D721Med (cell line): ENCODE data around the gene DAZ2.
"Not testable (repeated sequence)": the region's sequence is repeated elsewhere in the genome, so short reads cannot be mapped to it uniquely, and the experiment has no call there.

Experiments used
- DNase-seq: peaks from one replicate; pipeline ENCODE4 v3.0.0; 2011; ENCODE audit warnings: low spot score; ENCODE audit not compliant: insufficient read length
- FAIRE-seq: peaks from 2 replicates; lab custom pipeline; 2011; peaks lifted over from hg19 to GRCh38; lab: Jason Lieb, UNC

The DAZ2 gene, protein sequence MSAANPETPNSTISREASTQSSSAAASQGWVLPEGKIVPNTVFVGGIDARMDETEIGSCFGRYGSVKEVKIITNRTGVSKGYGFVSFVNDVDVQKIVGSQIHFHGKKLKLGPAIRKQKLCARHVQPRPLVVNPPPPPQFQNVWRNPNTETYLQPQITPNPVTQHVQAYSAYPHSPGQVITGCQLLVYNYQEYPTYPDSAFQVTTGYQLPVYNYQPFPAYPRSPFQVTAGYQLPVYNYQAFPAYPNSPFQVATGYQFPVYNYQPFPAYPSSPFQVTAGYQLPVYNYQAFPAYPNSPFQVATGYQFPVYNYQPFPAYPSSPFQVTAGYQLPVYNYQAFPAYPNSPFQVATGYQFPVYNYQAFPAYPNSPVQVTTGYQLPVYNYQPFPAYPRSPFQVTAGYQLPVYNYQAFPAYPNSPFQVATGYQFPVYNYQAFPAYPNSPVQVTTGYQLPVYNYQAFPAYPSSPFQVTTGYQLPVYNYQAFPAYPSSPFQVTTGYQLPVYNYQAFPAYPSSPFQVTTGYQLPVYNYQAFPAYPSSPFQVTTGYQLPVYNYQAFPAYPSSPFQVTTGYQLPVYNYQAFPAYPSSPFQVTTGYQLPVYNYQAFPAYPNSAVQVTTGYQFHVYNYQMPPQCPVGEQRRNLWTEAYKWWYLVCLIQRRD

DNA sequence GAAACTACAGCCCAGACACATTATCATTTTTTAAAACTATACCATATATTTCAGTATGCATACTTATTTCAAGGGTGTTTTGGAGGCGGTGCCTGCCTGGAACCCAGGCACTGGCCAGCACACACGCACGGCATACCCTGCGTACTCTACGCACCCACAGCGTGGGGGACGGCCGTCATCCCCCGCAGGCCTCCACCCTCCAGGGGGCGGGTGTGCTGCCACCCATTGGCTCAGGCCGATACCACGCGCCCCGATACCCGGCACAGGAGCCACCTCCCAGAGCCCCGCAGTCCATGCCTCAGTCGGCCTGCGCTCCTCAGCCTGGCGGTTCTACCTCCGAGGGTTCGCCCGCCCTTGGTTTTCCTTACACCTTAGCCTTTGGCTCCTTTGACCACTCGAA is at the start of gene DAZ2:
TSS of gene DAZ2 (plus strand) at position 301 of the 400 bp plus-strand sequence. CDS start 208 bp downstream, outside the sequence.
- not testable (repeated sequence) for FAIRE-seq, DNase-seq

DNA sequence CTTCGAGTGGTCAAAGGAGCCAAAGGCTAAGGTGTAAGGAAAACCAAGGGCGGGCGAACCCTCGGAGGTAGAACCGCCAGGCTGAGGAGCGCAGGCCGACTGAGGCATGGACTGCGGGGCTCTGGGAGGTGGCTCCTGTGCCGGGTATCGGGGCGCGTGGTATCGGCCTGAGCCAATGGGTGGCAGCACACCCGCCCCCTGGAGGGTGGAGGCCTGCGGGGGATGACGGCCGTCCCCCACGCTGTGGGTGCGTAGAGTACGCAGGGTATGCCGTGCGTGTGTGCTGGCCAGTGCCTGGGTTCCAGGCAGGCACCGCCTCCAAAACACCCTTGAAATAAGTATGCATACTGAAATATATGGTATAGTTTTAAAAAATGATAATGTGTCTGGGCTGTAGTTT is 20.4 kb upstream of the DAZ2 start, which contains the start of gene DAZ1:
TSS of gene DAZ1 (minus strand) at position 101 of the 400 bp plus-strand sequence. CDS start 208 bp downstream, outside the sequence.
- DNase-seq, FAIRE-seq: not testable (repeated sequence)

DNA sequence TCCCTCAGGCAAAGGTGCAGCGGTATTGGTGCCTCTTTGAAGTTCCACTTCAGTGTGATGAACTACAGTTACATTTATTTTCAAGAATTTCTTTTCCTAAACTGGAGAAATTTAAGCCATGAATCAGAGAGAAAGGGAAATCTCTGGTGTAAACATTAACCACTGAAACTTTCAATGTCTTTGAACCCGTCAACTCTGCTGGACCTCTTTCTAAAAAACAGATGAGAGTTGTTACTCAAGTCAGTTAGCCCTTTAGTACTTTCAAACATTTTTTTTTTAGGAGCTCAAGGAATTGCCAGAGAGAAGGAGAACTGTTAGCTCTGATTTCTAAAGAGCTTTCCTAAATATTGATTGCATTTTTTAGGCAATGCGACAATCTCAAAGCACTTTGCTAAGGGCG is 11.9 kb upstream of the DAZ2 start:
- not testable (repeated sequence) for DNase-seq, FAIRE-seq

DNA sequence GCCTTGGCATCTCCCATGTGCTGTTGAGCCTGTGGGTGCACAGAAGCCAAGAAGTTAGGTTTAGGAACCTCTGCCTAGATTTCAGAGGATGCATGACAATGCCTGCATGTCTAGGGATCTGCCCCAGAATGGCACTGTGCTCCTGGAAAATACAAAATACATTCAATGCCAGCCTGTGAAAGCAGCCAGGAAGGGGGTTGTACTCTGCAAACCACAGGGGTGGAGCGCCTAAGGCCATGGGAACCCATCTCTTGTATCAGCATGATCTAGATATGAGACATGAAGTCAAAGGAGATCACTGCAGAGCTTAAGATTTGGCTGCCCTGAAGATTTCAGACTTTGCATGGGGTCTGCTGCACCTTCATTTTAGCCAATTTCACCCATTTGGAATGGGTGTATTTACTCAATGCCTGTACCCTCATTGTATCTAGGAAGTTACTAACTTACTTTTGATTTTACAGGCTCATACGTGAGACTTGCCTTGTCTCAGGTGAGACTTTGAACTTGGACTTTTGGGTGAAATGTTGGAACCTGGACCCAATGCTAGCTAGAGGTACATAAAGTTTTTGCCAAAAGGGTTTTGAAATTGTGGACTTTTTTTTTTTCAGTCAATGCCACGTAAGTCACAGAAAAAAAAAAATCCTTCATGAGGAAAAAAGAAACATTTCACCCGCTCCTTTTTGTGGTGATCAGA is 9.4 kb upstream of the DAZ2 start:
- not testable (repeated sequence) for DNase-seq

DNA sequence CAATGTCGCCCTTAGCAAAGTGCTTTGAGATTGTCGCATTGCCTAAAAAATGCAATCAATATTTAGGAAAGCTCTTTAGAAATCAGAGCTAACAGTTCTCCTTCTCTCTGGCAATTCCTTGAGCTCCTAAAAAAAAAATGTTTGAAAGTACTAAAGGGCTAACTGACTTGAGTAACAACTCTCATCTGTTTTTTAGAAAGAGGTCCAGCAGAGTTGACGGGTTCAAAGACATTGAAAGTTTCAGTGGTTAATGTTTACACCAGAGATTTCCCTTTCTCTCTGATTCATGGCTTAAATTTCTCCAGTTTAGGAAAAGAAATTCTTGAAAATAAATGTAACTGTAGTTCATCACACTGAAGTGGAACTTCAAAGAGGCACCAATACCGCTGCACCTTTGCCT is 8.7 kb upstream of the DAZ2 start:
- FAIRE-seq, DNase-seq: not testable (repeated sequence)

More for the DNA sequence above, 9.4 kb upstream of the DAZ2 start:
- not testable (repeated sequence) for FAIRE-seq
